Activated naive CD8-positive, alpha-beta T cell (primary cell): ENCODE data around the gene TUSC2.

Source experiments
- H3K27ac Mint-ChIP-seq: one replicate; pipeline ENCODE4 v1.8.0; 2021; ENCODE audit warnings: mixed read lengths
- H3K27me3 Mint-ChIP-seq: one replicate; pipeline ENCODE4 v1.8.0; 2021; ENCODE audit warnings: mixed read lengths
- H3K36me3 Mint-ChIP-seq: one replicate; pipeline ENCODE4 v1.8.0; 2021; ENCODE audit warnings: mixed read lengths
- H3K4me1 Mint-ChIP-seq: one replicate; pipeline ENCODE4 v1.8.0; 2021; ENCODE audit warnings: low read depth, mixed read lengths
- H3K4me3 Mint-ChIP-seq: one replicate; pipeline ENCODE4 v1.8.0; 2021; ENCODE audit warnings: mild to moderate bottlenecking, mixed read lengths
- H3K9me3 Mint-ChIP-seq: one replicate; pipeline ENCODE4 v1.8.0; 2021; ENCODE audit warnings: low read depth, mixed read lengths

Gene TUSC2

DNA sequence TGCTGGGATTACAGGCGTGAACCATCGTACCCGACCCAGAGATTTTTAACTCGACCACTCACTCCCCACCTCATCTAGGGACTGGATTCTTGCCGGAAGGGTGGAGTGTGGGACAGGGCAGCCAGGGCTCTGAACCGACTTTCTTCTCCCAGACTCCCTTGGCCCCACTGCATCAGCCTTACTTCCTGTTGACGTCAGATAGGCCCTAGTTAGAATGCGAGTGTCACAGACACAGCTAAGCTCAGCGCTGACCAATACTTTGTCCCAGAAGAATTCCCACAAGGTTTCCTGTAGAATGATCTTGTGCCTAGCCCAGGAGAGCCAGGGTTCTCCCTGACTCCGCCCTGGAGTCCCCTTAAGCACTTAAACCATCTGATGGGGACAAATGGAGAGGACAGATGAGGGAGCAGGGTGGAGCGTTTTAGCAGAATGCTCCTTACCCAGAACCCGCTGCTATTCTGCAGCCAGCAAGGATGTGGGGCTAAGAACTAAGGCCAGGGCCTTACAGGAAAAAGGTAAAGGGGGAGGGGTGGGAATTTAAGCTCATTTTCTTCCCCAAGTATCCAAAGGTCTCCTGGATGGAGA, 5.8 kb upstream of the TUSC2 start:
- Mint-ChIP-seq H3K27me3 (no peaks in the 10 kb centered on the region), H3K9me3 (no peaks in the 10 kb centered on the region), H3K4me3 (peak overlapping the region; percentile 99), H3K4me1 (peaks cover 39% of the 10 kb centered on the region), H3K27ac (peak overlapping the region; percentile 81), H3K36me3 (no peaks in the 10 kb centered on the region)

DNA sequence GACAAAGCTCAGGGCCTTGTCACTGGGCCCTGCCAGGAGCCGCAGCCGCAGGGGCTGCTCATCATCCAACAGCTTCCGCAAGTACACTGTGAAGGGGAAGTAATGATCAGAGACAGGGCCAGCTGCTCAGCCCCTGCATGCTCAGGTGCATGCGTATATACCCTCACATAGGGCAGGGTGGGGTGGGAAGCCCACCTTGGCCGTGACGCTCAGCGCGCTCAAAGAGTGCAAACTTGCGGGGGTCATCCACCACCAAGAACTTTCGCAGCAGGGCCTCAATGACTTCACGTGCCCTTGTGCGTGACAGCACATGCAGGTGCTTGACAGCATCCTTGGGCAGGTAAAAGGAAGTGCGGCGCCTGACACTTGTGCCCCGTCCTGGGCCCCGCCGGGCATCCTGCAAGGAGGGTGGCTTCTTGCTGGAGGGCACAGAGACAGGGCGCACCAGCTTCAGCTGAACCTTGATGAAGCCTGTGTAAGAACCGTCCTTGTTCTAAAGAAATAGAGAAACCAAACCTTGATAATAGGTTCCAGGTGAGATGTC, 3.4 kb upstream of the TUSC2 start:
- H3K4me3 Mint-ChIP-seq: no peak overlapping the region
- H3K27me3 Mint-ChIP-seq: no peaks in the 10 kb centered on the region
- no peak overlapping the region for H3K27ac Mint-ChIP-seq
- H3K4me1 Mint-ChIP-seq: peaks cover 40% of the 10 kb centered on the region
- H3K36me3 Mint-ChIP-seq: no peaks in the 10 kb centered on the region
- H3K9me3 Mint-ChIP-seq: no peaks in the 10 kb centered on the region

DNA sequence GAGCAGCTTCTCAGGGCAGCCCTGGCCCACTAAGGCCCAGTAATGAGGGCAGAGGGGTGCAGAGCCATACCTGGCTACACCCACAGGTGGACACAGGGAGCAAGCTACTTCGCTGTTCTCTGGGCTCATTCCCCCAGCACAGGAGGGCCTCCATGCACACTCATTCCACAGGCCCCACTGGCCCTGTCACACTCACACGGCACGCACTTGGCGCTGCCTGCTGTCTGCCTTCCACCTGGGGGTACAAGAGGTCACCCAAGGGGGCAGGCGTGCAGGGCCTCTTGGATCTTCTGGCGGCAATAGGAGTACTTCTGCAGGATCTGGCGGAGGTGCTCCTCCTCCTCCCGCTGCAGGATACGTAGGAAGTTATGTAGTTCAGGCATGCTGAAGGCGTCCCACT, 2.3 kb upstream of the TUSC2 start:
- no peaks in the 10 kb centered on the region for H3K9me3 Mint-ChIP-seq
- H3K36me3 Mint-ChIP-seq: no peaks in the 10 kb centered on the region
- no peak overlapping the region for H3K27ac Mint-ChIP-seq

DNA sequence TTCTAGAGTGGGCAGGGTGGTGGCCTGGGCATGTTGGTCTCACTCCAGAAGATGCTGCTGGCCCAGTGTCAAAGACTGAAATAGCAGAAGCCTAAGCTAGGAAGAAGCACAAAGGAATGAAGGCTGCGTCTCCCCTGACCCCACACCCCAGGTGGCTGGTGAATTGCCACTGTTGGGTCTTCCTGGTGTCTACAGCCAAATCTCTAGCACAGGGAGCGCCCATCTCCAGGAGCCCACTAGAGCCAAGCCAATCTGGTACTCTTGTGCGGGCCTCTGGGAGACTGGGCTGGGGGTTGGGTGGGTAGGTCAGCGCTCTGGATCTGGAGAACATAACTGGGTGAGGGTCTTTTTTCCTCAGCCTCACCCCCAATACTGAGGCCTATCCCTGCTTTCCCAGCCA, 894 bp downstream of the TUSC2 start:
- peaks cover 25% of the 10 kb centered on the region for H3K4me1 Mint-ChIP-seq

More for the DNA sequence above, 2.3 kb upstream of the TUSC2 start:
- H3K27me3 Mint-ChIP-seq: no peaks in the 10 kb centered on the region
- peaks cover 33% of the 10 kb centered on the region for H3K4me1 Mint-ChIP-seq
- H3K4me3 Mint-ChIP-seq: no peak overlapping the region

DNA sequence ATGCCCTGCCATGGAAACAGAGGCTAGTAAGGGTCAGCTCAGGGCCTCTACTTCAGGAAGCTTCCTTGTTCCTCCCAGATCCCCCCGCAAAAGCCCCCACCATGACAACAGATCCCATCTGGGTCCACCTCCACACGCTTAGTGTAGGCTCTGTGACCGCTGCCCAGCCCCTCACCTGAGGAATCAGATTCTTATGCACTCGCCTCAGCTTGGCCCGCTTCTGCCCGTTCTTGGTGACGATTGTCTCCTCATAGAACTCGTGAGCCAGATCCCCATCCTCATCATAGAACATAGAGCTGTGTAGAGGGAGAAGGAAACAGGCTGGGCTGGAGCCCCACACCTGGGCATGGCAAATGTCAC, 1.9 kb downstream of the TUSC2 start:
- H3K27ac Mint-ChIP-seq: no peak overlapping the region

More for the DNA sequence above, 894 bp downstream of the TUSC2 start:
- H3K27ac Mint-ChIP-seq: peak overlapping the region; percentile 58
- peak overlapping the region; percentile 88 for H3K4me3 Mint-ChIP-seq
- no peaks in the 10 kb centered on the region for H3K27me3 Mint-ChIP-seq
- no peaks in the 10 kb centered on the region for H3K9me3 Mint-ChIP-seq
- no peaks in the 10 kb centered on the region for H3K36me3 Mint-ChIP-seq

GRCh38 chr3:50325497-50326181, 2.4 kb downstream of the TUSC2 start:
- Mint-ChIP-seq H3K27ac (no peak overlapping the region), H3K36me3 (no peaks in the 10 kb centered on the region), H3K9me3 (no peaks in the 10 kb centered on the region), H3K4me1 (peaks cover 26% of the 10 kb centered on the region), H3K27me3 (no peaks in the 10 kb centered on the region), H3K4me3 (peak overlapping the region; percentile 88)

More for the DNA sequence above, 1.9 kb downstream of the TUSC2 start:
- no peaks in the 10 kb centered on the region for H3K27me3 Mint-ChIP-seq
- peak overlapping the region; percentile 88 for H3K4me3 Mint-ChIP-seq
- H3K36me3 Mint-ChIP-seq: no peaks in the 10 kb centered on the region
- H3K4me1 Mint-ChIP-seq: peaks cover 25% of the 10 kb centered on the region
- no peaks in the 10 kb centered on the region for H3K9me3 Mint-ChIP-seq

DNA sequence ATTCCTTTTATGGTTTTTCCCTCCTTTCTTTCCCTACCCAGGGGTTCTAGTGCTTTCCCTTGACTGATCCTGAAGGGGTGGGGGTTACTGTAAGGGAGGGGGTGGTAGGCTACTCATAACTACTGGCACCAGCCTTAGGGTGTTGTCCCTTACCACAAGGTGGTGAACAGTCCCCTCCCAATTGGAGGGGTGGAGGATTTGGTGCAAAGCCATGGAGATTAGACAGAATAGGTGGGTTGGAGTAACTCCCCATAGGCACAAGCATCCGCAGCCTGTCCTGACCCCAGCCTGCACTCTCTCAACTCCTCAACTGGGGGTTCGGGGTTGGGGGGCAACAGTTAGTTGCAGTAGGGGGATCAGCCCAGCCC, 2.9 kb downstream of the TUSC2 start:
- Mint-ChIP-seq H3K36me3 (no peaks in the 10 kb centered on the region), H3K4me3 (no peak overlapping the region), H3K27me3 (no peaks in the 10 kb centered on the region), H3K9me3 (no peaks in the 10 kb centered on the region), H3K27ac (no peak overlapping the region), H3K4me1 (peaks cover 29% of the 10 kb centered on the region)

GRCh38 chr3:50324351-50325112, 3.5 kb downstream of the TUSC2 start:
- H3K27ac Mint-ChIP-seq: peak overlapping the region; percentile 37
- H3K9me3 Mint-ChIP-seq: no peaks in the 10 kb centered on the region
- no peaks in the 10 kb centered on the region for H3K36me3 Mint-ChIP-seq
- peaks cover 33% of the 10 kb centered on the region for H3K4me1 Mint-ChIP-seq
- H3K4me3 Mint-ChIP-seq: peak overlapping the region; percentile 28
- H3K27me3 Mint-ChIP-seq: no peaks in the 10 kb centered on the region

DNA sequence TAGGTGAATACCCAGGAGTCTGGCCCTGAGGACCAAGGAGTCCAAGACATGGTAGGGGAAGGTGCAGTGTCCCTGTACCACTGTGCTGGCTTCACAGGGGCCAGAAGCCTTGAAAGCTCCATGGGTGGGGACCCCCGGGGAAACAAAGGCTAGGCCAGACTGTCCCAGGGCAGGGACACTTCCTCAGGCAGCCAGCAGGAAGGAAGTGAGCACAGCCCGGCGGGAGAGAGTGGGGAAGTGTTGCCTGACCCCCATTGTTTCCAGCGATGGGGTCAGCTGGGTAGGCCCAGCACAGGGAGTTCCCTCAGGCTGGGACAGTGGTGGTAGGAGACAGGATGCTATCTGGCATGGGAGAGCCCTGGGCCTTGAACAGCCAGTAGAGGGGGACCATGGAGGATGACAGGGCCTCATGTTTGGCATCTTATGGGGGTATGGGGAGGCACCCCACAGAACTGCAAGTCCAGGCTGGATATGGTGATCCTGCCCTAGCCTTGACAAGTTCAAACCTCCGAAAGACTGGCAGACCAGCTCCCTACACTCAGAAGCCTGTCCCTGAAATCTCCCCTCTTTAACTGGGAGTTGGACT, 4.3 kb downstream of the TUSC2 start:
- Mint-ChIP-seq H3K27me3 (no peaks in the 10 kb centered on the region), H3K9me3 (no peaks in the 10 kb centered on the region), H3K36me3 (no peaks in the 10 kb centered on the region), H3K4me1 (peaks cover 33% of the 10 kb centered on the region), H3K27ac (no peak overlapping the region), H3K4me3 (no peak overlapping the region)

DNA sequence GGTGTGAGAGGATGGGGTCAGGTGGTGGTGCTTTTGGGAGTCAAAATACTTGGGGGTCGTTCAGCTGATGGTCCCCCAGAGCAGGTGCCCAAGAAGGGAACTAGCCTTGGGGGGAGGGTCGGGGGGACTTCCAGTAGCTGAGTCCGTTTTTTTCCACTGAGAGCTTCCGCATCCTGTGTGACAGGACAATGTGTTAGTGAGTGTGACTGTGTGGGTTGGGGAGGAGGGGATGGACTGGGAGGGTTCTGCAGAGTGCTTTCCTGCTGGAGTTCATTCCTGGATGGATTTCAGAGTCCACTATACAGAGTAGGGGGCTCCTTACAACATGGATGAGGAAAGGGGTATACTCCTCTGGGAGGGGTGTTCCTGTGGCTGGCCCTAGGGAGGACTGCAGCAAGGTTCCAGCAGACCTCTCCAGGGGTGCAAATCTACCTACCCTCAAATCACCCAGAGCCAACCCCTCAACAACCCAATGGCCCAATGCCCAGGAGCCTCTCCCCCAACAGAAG, 4.9 kb downstream of the TUSC2 start:
- H3K4me1 Mint-ChIP-seq: peaks cover 34% of the 10 kb centered on the region
- no peak overlapping the region for H3K4me3 Mint-ChIP-seq
- H3K27ac Mint-ChIP-seq: peak overlapping the region; percentile 80

DNA sequence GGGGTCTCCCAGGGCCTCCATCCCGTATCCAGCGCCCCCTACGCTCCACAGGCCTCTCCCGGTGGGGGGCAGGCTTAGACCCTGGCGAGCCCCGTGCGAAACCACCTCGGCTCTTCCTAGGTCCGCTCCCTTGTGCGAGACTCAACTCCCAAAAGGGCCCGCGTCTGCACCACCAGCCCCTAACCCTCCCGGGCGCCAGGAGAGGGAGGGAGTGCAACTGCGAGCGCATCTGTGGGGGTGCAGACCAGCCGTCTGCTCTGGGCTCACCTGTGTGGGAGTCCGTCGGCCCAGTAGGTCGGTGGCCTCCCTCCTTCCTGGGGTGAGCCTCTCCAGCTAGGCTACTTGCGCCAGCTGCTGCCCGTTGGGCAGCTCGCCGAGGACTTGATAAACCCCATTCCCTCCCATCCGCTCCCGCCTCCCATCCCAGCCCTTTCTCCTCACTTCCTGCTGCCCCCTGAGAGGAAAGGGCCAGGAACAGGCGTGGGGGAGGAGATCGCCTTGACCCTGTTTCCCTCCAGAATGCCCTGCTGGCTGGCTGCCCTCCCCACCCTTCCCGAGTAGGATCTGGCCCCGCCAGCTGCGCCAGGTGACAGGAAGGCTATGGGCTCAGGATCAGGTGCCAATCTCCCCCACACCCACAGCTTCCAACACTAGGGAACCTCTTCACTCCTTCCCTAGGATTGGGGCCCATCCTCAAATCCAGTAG, 5.5 kb downstream of the TUSC2 start, which contains the start of gene HYAL2:
TSS of gene HYAL2 (minus strand) at position 360 of the 706 bp plus-strand sequence. CDS start 2,256 bp downstream, outside the sequence.
- H3K36me3 Mint-ChIP-seq: no peaks in the 10 kb centered on the region
- no peaks in the 10 kb centered on the region for H3K27me3 Mint-ChIP-seq
- no peaks in the 10 kb centered on the region for H3K9me3 Mint-ChIP-seq
- peaks cover 34% of the 10 kb centered on the region for H3K4me1 Mint-ChIP-seq
- peak within 1 kb of the TSS; percentile 95 for H3K27ac Mint-ChIP-seq
- H3K4me3 Mint-ChIP-seq: peak within 1 kb of the TSS; percentile 83

More for the DNA sequence above, 4.9 kb downstream of the TUSC2 start:
- H3K27me3 Mint-ChIP-seq: no peaks in the 10 kb centered on the region
- H3K9me3 Mint-ChIP-seq: no peaks in the 10 kb centered on the region
- H3K36me3 Mint-ChIP-seq: no peaks in the 10 kb centered on the region

- H3K4me1 Mint-ChIP-seq: peaks cover 33% of the 10 kb centered on the region
- no peak overlapping the region for H3K4me3 Mint-ChIP-seq
- no peaks in the 10 kb centered on the region for H3K9me3 Mint-ChIP-seq
- H3K27ac Mint-ChIP-seq: no peak overlapping the region
- H3K36me3 Mint-ChIP-seq: no peaks in the 10 kb centered on the region
- no peaks in the 10 kb centered on the region for H3K27me3 Mint-ChIP-seq
These were observed 6.0 kb downstream of the TUSC2 start for GRCh38 chr3:50322115-50322385.

GRCh38 chr3:50321336-50322114, 6.5 kb downstream of the TUSC2 start:
- Mint-ChIP-seq H3K27ac (peak overlapping the region; percentile 95), H3K4me1 (peaks cover 34% of the 10 kb centered on the region), H3K36me3 (no peaks in the 10 kb centered on the region), H3K27me3 (no peaks in the 10 kb centered on the region), H3K9me3 (no peaks in the 10 kb centered on the region), H3K4me3 (peak overlapping the region; percentile 83)

DNA sequence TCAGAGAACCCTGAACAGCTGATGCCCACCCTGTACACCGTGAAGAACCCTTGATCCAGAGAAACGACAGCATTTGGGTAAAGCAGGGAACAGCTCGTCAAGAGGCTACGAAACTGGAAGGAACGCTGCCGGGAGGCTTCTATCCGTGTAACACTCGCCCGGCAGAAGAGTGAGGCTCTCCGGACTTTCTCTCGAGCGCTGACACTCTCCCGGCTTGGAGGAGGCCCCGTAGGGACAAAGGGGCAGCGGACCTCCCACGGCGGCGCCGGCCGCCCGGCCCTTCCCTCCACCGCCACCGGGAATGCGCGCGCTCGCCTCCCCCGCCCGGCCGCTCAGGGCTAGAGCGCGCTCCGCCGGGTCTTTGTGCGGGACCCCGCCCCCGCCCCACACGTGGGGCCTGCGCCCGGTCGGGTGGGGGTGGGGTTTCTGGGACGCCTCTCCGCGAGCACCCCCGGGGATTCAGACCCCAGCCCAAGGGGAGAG, 7.1 kb downstream of the TUSC2 start:
- Mint-ChIP-seq H3K36me3 (peaks cover 2% of the 10 kb centered on the region), H3K9me3 (no peaks in the 10 kb centered on the region), H3K4me3 (peak overlapping the region; percentile 94), H3K4me1 (peaks cover 34% of the 10 kb centered on the region), H3K27ac (peak overlapping the region; percentile 78), H3K27me3 (no peaks in the 10 kb centered on the region)
